ENCODE results near the gene GABRB3.

- TF ChIP-seq CTCF (IDR thresholded peaks at IDR 0.05) (no peak), POLR2A (IDR thresholded peaks at IDR 0.05) (no peak)
Observed at GRCh38 chr15:26772154-26773066, at the start of gene GABRB3.
